HepG2 (cell line): ENCODE measurements around the gene RPS19BP1. TPM values are rescaled to one million over a fixed set of nuclear protein-coding genes. Genes with fewer than 3 reads are reported as not detected.
A peak's percentile ranks its signal among the peaks of the same experiment; 100 is the strongest.

Experiments used
- AKAP8 ChIP-seq: sonication (generic); formaldehyde crosslinking; IDR thresholded peaks from 2 replicates; pipeline ENCODE4 v1.5.1; 2020; ENCODE audit warnings: mild to moderate bottlenecking, missing genetic modification reagents
- BCL6 ChIP-seq: IDR thresholded peaks from 2 replicates; pipeline ENCODE4 v1.6.1; 2016; ENCODE audit warnings: missing genetic modification reagents, missing compliant biosample characterization
- DMAP1 ChIP-seq: IDR thresholded peaks from 2 replicates; pipeline ENCODE4 v1.6.1; 2016
- EHMT2 ChIP-seq: fragments of 200-600 bp; sonication (generic); IDR thresholded peaks from 2 replicates; pipeline ENCODE4 v1.7.0; 2017; ENCODE audit warnings: antibody characterized with exemption, low read depth, low read length, borderline replicate concordance
- EP300 ChIP-seq, 3 experiments: sonication (generic) in 1 of 3; formaldehyde crosslinking in 1 of 3; IDR thresholded peaks; 2 replicates each; pipeline versions ENCODE4 v1.5.1 to v1.6.1; 2011 to 2020; ENCODE audit warnings: low read depth in 2 of 3, low read length in 2 of 3, borderline replicate concordance in 1 of 3, improper control_type of control experiment in 1 of 3, mild to moderate bottlenecking in 1 of 3, missing genetic modification reagents in 1 of 3, moderate library complexity in 1 of 3
- FOXJ3 ChIP-seq: sonication (generic); formaldehyde crosslinking; IDR thresholded peaks from 2 replicates; pipeline ENCODE4 v1.4.0; 2020; ENCODE audit warnings: missing genetic modification reagents, mild to moderate bottlenecking, borderline replicate concordance
- GABPA ChIP-seq, 2 experiments: IDR thresholded peaks; 2 replicates each; pipeline ENCODE4 v1.6.1; 2011 to 2016; ENCODE audit warnings: low read depth in 2 of 2, low read length in 1 of 2, missing biosample characterization in 1 of 2, missing genetic modification characterization in 1 of 2
- GATAD2A ChIP-seq: IDR thresholded peaks from 2 replicates; pipeline ENCODE4 v1.6.1; 2016
- HNF4A ChIP-seq: sonication (generic); formaldehyde crosslinking; IDR thresholded peaks from 2 replicates; pipeline ENCODE4 v1.4.0; 2020; ENCODE audit warnings: missing genetic modification reagents
- HNF4G ChIP-seq, 2 experiments: sonication (generic) in 1 of 2; formaldehyde crosslinking in 1 of 2; IDR thresholded peaks; 2 replicates each; pipeline versions ENCODE4 v1.4.0 to v1.6.1; 2011 to 2020; ENCODE audit warnings: borderline replicate concordance in 2 of 2, low read depth in 2 of 2, mild to moderate bottlenecking in 2 of 2, low read length in 1 of 2, missing genetic modification reagents in 1 of 2, moderate library complexity in 1 of 2
- KIAA2018 ChIP-seq: sonication (generic); formaldehyde crosslinking; IDR thresholded peaks from 2 replicates; pipeline ENCODE4 v1.5.0; 2020; ENCODE audit warnings: mild to moderate bottlenecking, missing genetic modification reagents, borderline replicate concordance
- NR2F6 ChIP-seq, 2 experiments: IDR thresholded peaks; 2 replicates each; pipeline ENCODE4 v1.6.1; 2016; ENCODE audit warnings: antibody characterized with exemption in 1 of 2, mild to moderate bottlenecking in 1 of 2
- POLR2G ChIP-seq: fragments of 200-400 bp; formaldehyde crosslinking; IDR thresholded peaks from 2 replicates; pipeline ENCODE4 v1.6.1; 2018; ENCODE audit warnings: mild to moderate bottlenecking, low read depth, low read length, moderate library complexity
- RBFOX2 ChIP-seq: fragments of 200-400 bp; formaldehyde crosslinking; IDR thresholded peaks from 2 replicates; pipeline ENCODE4 v1.6.1; 2017; ENCODE audit warnings: low read depth, mild to moderate bottlenecking, low read length
- RELA ChIP-seq: sonication (generic); formaldehyde crosslinking; IDR thresholded peaks from 2 replicates; pipeline ENCODE4 v1.4.0; 2020; ENCODE audit warnings: missing genetic modification reagents
- SAP130 ChIP-seq: IDR thresholded peaks from 2 replicates; pipeline ENCODE4 v1.6.1; 2016; ENCODE audit warnings: low read depth
- TBX2 ChIP-seq: sonication (generic); formaldehyde crosslinking; IDR thresholded peaks from 2 replicates; pipeline ENCODE4 v1.5.0; 2020; ENCODE audit warnings: missing genetic modification reagents, mild to moderate bottlenecking, borderline replicate concordance
- ZFY ChIP-seq: sonication (generic); formaldehyde crosslinking; IDR thresholded peaks from 2 replicates; pipeline ENCODE4 v1.4.0; 2020; ENCODE audit warnings: missing genetic modification reagents
- ZNF24 ChIP-seq: fragments of 450-650 bp; IDR thresholded peaks from 2 replicates; pipeline ENCODE4 v1.6.1; 2017; ENCODE audit warnings: antibody characterized with exemption, mild to moderate bottlenecking
- ZNF557 ChIP-seq: sonication (generic); formaldehyde crosslinking; IDR thresholded peaks from 2 replicates; pipeline ENCODE4 v1.4.0; 2020; ENCODE audit warnings: missing genetic modification reagents
- ZNF781 ChIP-seq: sonication (generic); formaldehyde crosslinking; IDR thresholded peaks from 2 replicates; pipeline ENCODE4 v1.5.1; 2020; ENCODE audit warnings: borderline replicate concordance, mild to moderate bottlenecking, missing genetic modification reagents; ENCODE audit errors: not compliant biosample characterization
- polyA plus RNA-seq, 8 experiments: library from polyadenylated mRNA; depleted of rRNA in 3 of 8; stranded (reverse) in 7 of 8; unstranded in 1 of 8; fragments of >200 nt; fragmentation: Illumina TruSeq in 4 of 8; extraction: Trizol in 4 of 8; gene quantifications; 2 replicates each; pipeline versions ENCODE4 v1.2.1 to v1.2.3, GENCODE V29; 2011 to 2016; ENCODE audit warnings: low read depth in 4 of 8, missing spikeins in 1 of 8, mixed read lengths in 1 of 8; ENCODE audit not compliant: insufficient read depth in 1 of 8
- total RNA-seq, 5 experiments: library from RNA; depleted of rRNA; stranded (reverse); fragments of >200 nt; fragmentation: Illumina TruSeq; extraction: Trizol; gene quantifications; 2 replicates each; pipeline ENCODE4 v1.2.3, GENCODE V29; 2016; ENCODE audit warnings: low read depth in 1 of 5

Gene RPS19BP1
- total and polyA plus RNA-seq, 2 of the 13 experiments (the other 11 are each of a cell fraction or from before 2014, with no cell fraction given): 44.3 to 81.3 TPM

- TF ChIP-seq FOXJ3 (CRISPR knock-in tag) (0 out of 2 replicates have a peak, but pooled peaks have one; percentile 5), DMAP1 (CRISPR knock-in tag) (peak; percentile 49; the same call in 1 of the 2 replicates), EP300 (IDR thresholded peaks at IDR 0.05; ENCODE audit: low read depth in 2 of 2, low read length in 2 of 2) (0 out of 4 replicates have a peak, but pooled peaks of 1 of the 2 experiments have one; percentile 9), EP300 (CRISPR knock-in tag; IDR thresholded peaks at IDR 0.05; ENCODE audit: borderline replicate concordance) (no peak), NR2F6 (IDR thresholded peaks at IDR 0.05) (peak; percentile 22; the same call in 1 of the 2 replicates), NR2F6 (CRISPR knock-in tag; IDR thresholded peaks at IDR 0.05) (no peak), RBFOX2 (no peak), ZNF24 (0 out of 2 replicates have a peak, but pooled peaks have one; percentile 59), GABPA (IDR thresholded peaks at IDR 0.05; ENCODE audit: low read depth, low read length) (peak; percentile 38), GABPA (CRISPR knock-in tag; IDR thresholded peaks at IDR 0.05; ENCODE audit: low read depth) (peak; percentile 63), EHMT2 (no peak), SAP130 (peak; percentile 32; the same call in 1 of the 2 replicates), KIAA2018 (CRISPR knock-in tag) (0 out of 2 replicates have a peak, but pooled peaks have one; percentile 17), GATAD2A (CRISPR knock-in tag) (0 out of 2 replicates have a peak, but pooled peaks have one; percentile 14), BCL6 (CRISPR knock-in tag) (peak; percentile 3; the same call in 1 of the 2 replicates), ZFY (peak; percentile 40; the same call in 1 of the 2 replicates), RELA (no peak), POLR2G (peak; percentile 66), HNF4G (IDR thresholded peaks at IDR 0.05; ENCODE audit: borderline replicate concordance, low read depth, low read length) (peak; percentile 66), HNF4G (CRISPR knock-in tag; IDR thresholded peaks at IDR 0.05; ENCODE audit: borderline replicate concordance, low read depth) (peak; percentile 63; the same call in 1 of the 2 replicates), HNF4A (CRISPR knock-in tag) (peak; percentile 87), ZNF557 (CRISPR knock-in tag) (no peak), ZNF781 (CRISPR knock-in tag) (peak; percentile 4), AKAP8 (CRISPR knock-in tag) (0 out of 2 replicates have a peak, but pooled peaks have one; percentile 4), TBX2 (CRISPR knock-in tag) (peak; percentile 35; the same call in 1 of the 2 replicates)
Observed at GRCh38 chr22:39502789-39503409, 29.6 kb downstream of the RPS19BP1 start (continued).
